NT2/D1 (cell line): Measurements from ENCODE around the gene PDLIM3.

Source experiments
- SUZ12 ChIP-seq: IDR thresholded peaks from 2 replicates; pipeline ENCODE4 v1.6.1; 2011; ENCODE audit not compliant: insufficient read length, insufficient read depth; ENCODE audit errors: extremely low read depth
- YY1 ChIP-seq: IDR thresholded peaks from 2 replicates; pipeline ENCODE4 v1.6.1; 2011; ENCODE audit not compliant: insufficient read length, insufficient read depth
- ZNF274 ChIP-seq: IDR thresholded peaks from 2 replicates; pipeline ENCODE4 v1.6.1; 2011; ENCODE audit warnings: mild to moderate bottlenecking, low read depth, low read length

- no peak for TF ChIP-seq YY1
- TF ChIP-seq SUZ12: no peak
- no peak for TF ChIP-seq ZNF274
Measured at GRCh38 chr4:185504098-185505047, 30.9 kb downstream of the PDLIM3 start.
